NT2/D1 (cell line): ENCODE data around the gene ZNF268.

Experiments
- SUZ12 ChIP-seq: IDR thresholded peaks from 2 replicates; pipeline ENCODE4 v1.6.1; 2011; ENCODE audit not compliant: insufficient read length, insufficient read depth; ENCODE audit errors: extremely low read depth
- ZNF274 ChIP-seq: IDR thresholded peaks from 2 replicates; pipeline ENCODE4 v1.6.1; 2011; ENCODE audit warnings: mild to moderate bottlenecking, low read depth, low read length

DNA sequence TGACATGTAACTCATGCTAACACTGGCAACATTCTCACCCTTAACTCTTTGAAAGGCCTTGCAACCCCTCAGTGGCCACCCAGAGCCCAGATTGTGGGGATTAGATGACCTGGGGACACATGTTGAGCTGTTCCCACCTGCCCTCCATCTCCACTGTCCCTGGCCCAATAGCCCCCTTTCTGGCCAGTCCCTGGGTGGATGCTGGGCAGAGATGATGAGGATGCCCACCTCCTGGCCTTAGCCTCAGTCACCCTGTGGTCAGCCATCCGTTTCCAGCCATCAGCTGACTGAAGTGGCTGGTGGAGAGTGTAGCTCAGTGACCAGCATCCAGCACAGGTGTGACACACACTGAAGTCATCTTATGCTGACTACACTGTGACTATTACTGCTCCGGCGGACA is 49.7 kb downstream of the ZNF268 start:
- no peak for TF ChIP-seq ZNF274
- TF ChIP-seq SUZ12 = no peak
